ENCODE results near the gene TMEM87A. TPM values are rescaled to one million over a fixed set of nuclear protein-coding genes. Genes with fewer than 3 reads are reported as not detected.
A peak's percentile ranks its signal among the peaks of the same experiment; 100 is the strongest.
"Not testable (repeated sequence)": the region's sequence is repeated elsewhere in the genome, so short reads cannot be mapped to it uniquely, and the experiment has no call there.

The TMEM87A gene, protein sequence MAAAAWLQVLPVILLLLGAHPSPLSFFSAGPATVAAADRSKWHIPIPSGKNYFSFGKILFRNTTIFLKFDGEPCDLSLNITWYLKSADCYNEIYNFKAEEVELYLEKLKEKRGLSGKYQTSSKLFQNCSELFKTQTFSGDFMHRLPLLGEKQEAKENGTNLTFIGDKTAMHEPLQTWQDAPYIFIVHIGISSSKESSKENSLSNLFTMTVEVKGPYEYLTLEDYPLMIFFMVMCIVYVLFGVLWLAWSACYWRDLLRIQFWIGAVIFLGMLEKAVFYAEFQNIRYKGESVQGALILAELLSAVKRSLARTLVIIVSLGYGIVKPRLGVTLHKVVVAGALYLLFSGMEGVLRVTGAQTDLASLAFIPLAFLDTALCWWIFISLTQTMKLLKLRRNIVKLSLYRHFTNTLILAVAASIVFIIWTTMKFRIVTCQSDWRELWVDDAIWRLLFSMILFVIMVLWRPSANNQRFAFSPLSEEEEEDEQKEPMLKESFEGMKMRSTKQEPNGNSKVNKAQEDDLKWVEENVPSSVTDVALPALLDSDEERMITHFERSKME
- 10 to 100 TPM; 51.4 to 51.9 TPM for total RNA-seq
- long read RNA-seq, donor 1, transcript TMEM87A-202 (20 exons, 3,109 nt), result major isoform, 21 of 35 reads
- long read RNA-seq, donor 1, partial matches to known transcripts, result 5 of 35 reads
- long read RNA-seq, donor 1, other reads (novel, unspliced or antisense), result 9 of 35 reads
- long read RNA-seq, donor 2, transcript TMEM87A-202 (20 exons, 3,109 nt), result major isoform, 115 of 162 reads
- long read RNA-seq, donor 2, transcript TMEM87A-203 (19 exons, 3,049 nt), result minor isoform, 8 of 162 reads
- long read RNA-seq, donor 2, partial matches to known transcripts, result 16 of 162 reads
- long read RNA-seq, donor 2, other reads (novel, unspliced or antisense), result 21 of 162 reads

DNA sequence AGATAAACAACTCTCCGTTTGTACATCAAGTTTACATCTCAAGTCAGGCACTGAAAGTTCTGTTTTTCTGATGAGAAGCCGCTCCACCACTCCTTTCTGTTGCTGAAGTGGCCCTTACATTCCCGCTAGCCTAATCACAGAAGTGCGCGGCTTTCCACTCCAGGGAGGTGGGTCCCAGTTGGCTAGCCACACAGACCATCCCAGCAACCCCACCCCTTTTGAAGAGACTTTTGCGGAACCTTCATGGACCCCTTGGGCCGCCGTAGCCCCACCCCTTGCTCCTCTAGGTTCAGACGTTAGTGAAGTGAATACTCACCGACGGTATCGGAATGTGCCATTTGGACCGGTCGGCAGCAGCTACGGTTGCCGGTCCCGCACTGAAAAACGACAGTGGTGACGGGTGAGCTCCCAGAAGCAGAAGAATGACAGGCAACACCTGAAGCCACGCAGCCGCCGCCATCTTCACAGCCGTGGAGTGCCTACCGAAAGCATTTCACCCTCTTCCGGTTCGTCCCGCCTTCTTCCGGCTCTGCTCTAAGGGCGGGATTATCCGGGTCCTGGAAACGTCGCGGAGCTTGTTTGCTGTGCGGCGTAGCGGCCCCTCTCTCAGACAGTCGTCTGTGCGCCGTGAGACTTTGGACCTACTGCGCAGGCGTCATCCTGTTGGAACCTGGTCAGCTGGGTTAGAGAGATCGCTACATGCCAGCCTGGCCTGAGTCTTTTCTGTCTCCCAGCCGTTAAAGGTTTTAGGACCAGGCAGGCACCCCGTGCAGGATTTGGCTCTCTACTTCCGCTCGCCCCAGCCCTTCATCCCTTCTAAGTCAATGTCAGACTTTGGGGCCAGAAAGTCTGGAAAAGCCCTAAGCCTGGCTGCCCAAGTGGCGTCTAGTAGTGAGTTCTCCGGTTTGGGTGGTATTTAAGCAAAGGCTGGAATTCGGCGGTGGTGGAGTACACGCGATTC lies at the start of gene TMEM87A, which contains the start of gene GANC:
TSS of gene TMEM87A (minus strand) at position 495 of the 961 bp plus-strand sequence. CDS start at position 460, 35 bp downstream.
TSS of gene GANC (plus strand) at position 263 of the 961 bp plus-strand sequence. CDS start 1,281 bp downstream, outside the sequence.
- intact Hi-C loops (cut with DNase I), result no loop called here
- DNase-seq (ENCODE audit: low spot score), result peak; percentile 99

DNA sequence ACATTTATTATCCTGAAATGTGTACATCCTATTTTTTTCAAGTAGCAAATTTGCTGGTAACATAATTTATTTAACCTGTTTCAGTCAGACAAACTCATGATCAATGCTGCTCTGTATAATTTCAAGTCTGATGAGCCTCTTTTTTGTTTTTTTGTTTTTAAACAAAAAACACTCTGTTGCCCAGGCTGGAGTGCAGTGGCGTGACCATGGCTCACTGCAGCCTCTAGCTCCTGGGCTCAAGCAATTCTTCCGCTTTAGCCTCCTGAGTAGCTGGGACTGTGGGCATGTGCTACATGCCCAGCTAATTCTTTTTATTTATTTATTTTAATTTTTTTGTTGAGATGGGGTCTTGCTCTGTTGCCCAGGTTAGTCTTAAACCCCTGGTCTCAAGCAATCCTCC lies 46.0 kb upstream of the TMEM87A start:
- no peak for DNase-seq (ENCODE audit: low spot score)
- intact Hi-C loops (cut with DNase I), result no loop called here

GRCh38 chr15:42316282-42316805 lies 43.1 kb upstream of the TMEM87A start:
- intact Hi-C loops (cut with DNase I); DNase-seq (ENCODE audit: low spot score): not testable (repeated sequence)

GRCh38 chr15:42315521-42315920 lies 42.3 kb upstream of the TMEM87A start:
- intact Hi-C loops (cut with DNase I), result no loop called here
- no peak for DNase-seq (ENCODE audit: low spot score)

DNA sequence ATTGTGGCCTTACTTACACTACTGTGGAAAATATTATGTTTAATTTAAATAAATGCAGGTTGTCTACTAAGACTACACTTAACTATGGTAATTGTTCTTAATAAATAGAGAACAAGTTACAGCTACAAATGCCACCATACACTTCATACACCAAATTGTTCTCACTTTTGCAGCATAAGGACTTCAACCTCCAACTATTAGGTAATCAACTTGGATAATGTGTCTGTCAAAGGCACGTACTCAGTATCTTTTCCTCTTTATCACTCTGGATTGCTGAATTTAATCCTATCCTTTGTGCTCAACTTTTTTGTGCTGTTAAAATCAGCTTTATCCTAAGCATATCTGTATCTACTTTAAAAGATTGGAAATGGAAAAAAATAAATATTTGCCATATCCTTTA lies 41.6 kb upstream of the TMEM87A start:
- DNase-seq (ENCODE audit: low spot score), result no peak
- intact Hi-C loops (cut with DNase I), result no loop called here

DNA sequence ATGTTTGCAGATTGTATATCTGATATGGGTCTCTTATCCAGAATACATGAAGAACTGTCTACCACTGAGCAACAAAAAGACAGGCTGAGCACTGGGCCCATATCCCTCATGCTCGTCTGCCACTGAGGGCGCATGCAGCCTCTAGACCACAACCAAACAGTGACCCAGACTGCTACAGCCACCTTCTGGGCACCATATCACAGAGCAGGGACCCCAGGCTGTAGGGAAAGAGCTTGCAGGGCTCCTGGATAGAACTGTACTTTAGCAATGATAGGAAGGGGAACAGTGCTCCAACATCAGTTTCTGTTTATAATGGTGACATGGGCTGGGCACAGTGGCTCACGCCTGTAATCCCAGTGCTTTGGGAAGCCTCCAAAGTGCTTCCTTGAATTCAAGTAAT lies 40.2 kb upstream of the TMEM87A start:
- intact Hi-C loops (cut with DNase I), result no loop called here
- DNase-seq (ENCODE audit: low spot score), result no peak

GRCh38 chr15:42306681-42307080 lies 33.4 kb upstream of the TMEM87A start:
- no peak for DNase-seq (ENCODE audit: low spot score)
- intact Hi-C loops (cut with DNase I), result no loop called here

DNA sequence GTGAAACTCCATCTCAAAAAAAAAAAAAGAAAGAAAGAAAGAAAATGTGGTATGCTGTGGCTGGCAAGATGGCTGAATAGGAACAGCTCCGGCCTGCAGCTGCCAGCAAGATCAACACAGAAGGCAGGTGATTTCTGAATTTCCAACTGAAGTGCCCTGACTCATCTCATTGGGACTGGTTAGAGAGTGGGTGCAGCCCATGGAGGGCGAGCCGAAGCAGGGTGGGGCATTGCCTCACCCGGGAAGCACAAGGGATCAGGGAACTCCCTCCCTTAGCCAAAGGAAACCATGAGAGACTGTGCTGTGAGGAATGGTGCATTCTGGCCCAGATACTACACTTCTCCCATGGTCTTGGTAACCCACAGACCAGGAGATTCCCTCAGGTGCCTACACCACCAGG lies 27.8 kb upstream of the TMEM87A start:
- intact Hi-C loops (cut with DNase I); DNase-seq (ENCODE audit: low spot score): not testable (repeated sequence)

- intact Hi-C loops (cut with DNase I), result no loop called here
- DNase-seq (ENCODE audit: low spot score), result no peak
These were observed 15.9 kb upstream of the TMEM87A start for GRCh38 chr15:42289166-42289565.

GRCh38 chr15:42287931-42288330 lies 14.7 kb upstream of the TMEM87A start:
- no peak for DNase-seq (ENCODE audit: low spot score)
- intact Hi-C loops (cut with DNase I), result no loop called here

DNA sequence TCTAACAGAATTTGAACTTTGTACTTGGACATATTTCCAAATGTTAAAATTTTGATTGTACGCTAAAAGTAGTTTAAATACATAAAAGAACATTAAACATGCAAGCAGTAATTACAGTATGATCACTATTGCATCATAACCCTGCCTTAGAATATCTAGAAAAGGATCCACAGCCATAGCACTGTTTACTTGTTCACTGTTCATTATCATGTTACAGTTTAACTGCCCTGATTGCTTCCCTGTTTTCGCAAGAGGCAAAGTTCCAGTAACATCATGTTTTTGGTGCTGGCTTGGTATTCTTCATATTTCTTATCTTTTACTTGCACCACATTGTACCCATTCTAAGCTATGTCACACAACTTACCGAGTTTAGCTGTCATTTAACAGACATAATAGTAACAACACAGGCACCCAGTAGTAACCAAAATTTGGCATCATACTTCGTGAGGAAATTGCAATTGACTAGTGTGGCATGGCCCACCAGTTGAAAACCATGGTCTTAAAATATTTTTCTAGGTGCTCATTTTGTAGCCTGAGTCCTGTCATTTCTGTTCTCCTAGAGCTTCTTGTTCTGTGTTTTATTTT lies 13.3 kb upstream of the TMEM87A start:
- DNase-seq (ENCODE audit: low spot score), result no peak
- intact Hi-C loops (cut with DNase I), result no loop called here

GRCh38 chr15:42285034-42285433 lies 11.8 kb upstream of the TMEM87A start:
- intact Hi-C loops (cut with DNase I), result no loop called here
- no peak for DNase-seq (ENCODE audit: low spot score)

DNA sequence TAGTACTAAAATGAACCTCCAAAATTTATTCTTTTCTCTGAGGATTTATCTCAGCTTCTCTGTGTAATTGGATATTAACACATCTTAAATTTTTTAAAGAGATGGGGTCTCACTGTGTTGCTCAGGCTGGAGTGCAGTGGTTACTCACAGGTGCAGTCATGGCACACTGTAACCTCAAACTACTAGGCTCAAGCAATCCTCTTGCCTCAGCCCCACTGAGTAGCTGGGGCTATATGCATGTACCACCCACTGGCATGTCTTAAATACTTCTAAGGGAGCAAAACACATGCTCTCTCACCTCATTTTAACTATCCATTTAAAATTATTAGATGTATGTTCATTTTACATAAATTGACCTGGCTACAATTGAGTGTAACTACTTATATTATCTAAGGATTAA lies 11.3 kb upstream of the TMEM87A start:
- intact Hi-C loops (cut with DNase I), result no loop called here
- DNase-seq (ENCODE audit: low spot score), result no peak

DNA sequence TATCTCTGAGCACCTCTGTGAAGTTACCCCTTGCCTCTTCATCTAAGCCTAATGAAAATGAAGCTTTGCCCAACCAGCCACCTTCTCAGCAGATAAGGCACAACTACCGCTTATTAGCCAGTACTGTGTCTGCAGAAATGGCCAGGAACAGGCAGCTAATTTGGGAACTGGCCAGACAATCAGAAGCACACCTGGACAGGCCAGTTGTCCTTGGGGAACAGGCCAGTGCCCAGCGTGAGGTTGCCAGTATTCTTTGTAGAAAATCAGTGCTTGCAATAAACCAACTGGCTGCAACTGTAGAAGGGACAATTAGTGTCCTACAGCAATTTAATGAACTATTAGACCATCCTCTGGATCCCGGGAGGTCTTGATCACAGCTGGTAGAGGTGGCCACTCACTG lies 10.4 kb upstream of the TMEM87A start:
- intact Hi-C loops (cut with DNase I), result no loop called here
- no peak for DNase-seq (ENCODE audit: low spot score)

DNA sequence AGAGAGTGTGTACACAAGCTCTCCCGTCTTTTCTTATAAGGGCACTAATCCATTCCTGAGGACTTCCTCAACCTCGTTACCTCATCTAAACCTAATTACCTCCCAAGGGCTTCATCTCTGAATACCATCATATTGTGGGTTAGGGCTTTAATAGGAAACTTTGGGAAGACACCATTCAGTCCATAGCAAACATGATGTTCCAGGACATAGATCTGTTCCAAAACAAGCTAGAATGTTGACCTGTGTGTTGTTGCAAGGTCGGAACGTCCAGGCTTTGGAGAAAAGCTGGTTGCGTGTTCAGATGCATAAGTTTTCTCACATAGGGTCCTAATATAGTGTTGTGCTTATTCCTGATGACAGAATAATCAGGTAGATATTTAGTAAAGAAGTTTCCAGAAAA lies 9.7 kb upstream of the TMEM87A start:
- intact Hi-C loops (cut with DNase I), result loop anchor here in 1 of 2 donors (1.0 kb wide), 1 partner anchor 39 kb away; no protein-coding TSS in a partner anchor
- DNase-seq (ENCODE audit: low spot score), result no peak

DNA sequence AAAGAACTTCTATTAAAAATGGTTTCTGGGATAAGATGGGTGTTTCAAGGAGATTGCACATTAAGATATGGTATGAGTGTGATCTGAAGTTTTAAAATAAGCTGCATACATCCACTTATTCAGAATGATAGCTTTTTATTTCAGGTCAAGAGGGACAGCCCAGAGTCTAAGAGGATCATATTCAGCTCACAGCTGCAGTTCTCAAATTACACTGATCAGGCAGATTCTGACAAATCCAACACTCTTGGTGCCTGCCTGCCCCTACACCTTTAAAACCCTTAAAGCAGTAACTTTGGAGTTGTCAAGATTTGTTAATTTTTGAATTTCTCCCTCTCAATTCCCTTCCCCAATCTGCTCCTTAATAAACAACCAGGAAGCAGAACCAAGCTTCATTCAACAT lies 9.1 kb upstream of the TMEM87A start:
- DNase-seq (ENCODE audit: low spot score), result no peak
- intact Hi-C loops (cut with DNase I), result loop anchor here in 1 of 2 donors (1.0 kb wide), 1 partner anchor 40 kb away; no protein-coding TSS in a partner anchor

GRCh38 chr15:42279234-42279723 lies 6.0 kb upstream of the TMEM87A start:
- no peak for DNase-seq (ENCODE audit: low spot score)
- intact Hi-C loops (cut with DNase I), result no loop called here

DNA sequence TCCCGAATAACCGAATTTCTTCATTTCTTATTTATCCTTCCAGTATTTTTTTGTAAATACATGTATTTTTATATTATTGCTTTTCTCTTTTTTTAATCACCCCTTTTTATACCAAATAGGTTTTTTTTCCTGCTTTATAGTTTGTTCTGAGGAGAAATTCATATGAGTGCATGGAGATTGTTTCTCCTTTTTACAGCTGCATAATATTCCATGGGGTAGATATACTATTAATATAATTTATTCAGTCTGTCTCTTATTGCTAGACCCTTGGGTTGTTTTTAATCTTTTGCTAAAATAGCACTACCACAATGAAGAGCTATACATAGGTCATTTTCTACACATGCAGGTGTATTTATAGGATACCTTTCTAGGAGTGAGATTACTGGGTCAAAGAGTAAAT lies 3.5 kb upstream of the TMEM87A start:
- intact Hi-C loops (cut with DNase I), result no loop called here

More for the DNA sequence above, 3.5 kb upstream of the TMEM87A start:
- DNase-seq (ENCODE audit: low spot score), result no peak

All from posterior vena cava (tissue), 2 donors.